HL-60/S4 treated with retinoic acid at 250 ng/mL for 4 days and 3 days (cell line): ENCODE measurements around the gene ULBP2.
"Not testable (repeated sequence)": the region's sequence is repeated elsewhere in the genome, so short reads cannot be mapped to it uniquely, and the experiment has no call there.

ENCODE experiments used
- in situ Hi-C: fragments of 300-500 bp; cut with MboI; formaldehyde crosslinking; loops from 2 replicates; pipeline ENCODE4 v1.7.0; 2022; ENCODE audit warnings: low sequenced_read_pairs

Gene ULBP2

DNA sequence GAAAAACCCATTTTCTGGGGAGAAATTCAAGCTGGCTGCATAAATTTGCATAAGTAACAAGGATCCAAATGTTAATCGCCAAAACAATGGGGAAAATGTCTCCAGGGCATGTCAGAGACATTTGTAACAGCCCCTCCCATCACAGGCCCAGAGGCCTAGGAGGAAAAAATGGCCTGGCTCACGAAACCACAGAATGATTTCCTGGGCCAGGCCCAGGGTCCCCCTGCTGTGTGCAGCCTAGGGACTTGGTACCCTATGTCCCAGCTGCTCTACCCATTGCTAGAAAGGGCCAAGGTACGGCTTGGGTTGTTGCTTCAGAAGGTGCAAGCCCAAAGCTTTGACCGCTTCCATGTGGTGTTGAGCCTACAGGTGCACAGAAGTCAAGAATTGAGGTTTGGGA lies 33.3 kb upstream of the ULBP2 start:
- in situ Hi-C loops, result not testable (repeated sequence)

GRCh38 chr6:149909701-149910470 lies 31.9 kb upstream of the ULBP2 start:
- in situ Hi-C loops, result no loop called here

GRCh38 chr6:149910721-149911151 lies 31.1 kb upstream of the ULBP2 start:
- in situ Hi-C loops, result no loop called here

- in situ Hi-C loops, result not testable (repeated sequence)
Measured at GRCh38 chr6:149912680-149913079, 29.1 kb upstream of the ULBP2 start.

DNA sequence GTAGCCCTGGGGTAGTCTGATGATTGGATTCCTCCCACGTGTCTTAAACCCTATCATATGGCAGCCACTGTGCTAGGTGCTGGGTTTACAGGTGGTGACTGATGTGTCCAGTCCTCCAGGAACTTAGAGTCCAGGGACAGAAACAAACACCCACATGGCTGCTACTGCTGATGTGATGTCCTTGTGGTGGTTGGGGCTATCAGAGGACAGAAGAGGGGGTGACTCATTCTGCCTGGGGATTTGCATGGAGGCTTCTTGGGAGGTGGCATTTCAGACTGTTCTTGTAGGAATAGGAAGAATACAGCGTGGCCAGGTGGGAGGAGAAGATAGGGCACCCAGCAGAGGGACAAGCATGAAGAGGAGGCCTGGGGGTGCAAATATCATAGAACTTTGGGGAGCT lies 28.7 kb upstream of the ULBP2 start:
- in situ Hi-C loops, result no loop called here

DNA sequence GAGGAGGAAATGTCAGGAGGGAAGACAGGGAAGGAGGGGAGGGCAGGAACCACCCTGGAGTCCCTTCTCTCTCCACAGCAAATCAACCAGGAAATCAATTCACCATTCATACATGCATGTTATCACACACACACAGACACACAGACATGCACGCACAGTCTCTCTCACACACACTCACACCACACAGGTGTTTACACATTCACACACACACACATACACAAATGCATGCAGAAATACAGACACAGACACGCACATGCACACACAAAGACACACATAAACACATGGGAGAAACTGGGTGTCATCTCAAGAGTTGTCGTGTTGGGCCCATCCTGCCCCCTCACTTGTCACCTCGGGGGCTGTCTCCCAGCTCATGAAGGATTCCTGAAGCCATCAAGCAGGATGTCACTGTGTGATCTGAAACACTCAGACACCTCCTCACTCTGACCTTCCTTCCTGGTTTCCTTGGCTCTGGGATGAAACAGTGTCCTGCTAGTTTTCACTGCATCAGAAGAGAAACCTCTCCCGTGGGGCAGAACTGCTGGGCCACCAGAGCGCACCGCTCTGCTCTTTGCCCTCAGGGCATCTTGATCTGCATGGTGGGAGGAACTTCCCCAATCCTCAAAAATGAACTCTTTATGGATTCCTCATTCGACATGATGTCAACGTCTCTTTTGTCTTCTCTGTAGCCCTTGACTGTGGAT lies 28.1 kb upstream of the ULBP2 start:
- in situ Hi-C loops, result no loop called here

DNA sequence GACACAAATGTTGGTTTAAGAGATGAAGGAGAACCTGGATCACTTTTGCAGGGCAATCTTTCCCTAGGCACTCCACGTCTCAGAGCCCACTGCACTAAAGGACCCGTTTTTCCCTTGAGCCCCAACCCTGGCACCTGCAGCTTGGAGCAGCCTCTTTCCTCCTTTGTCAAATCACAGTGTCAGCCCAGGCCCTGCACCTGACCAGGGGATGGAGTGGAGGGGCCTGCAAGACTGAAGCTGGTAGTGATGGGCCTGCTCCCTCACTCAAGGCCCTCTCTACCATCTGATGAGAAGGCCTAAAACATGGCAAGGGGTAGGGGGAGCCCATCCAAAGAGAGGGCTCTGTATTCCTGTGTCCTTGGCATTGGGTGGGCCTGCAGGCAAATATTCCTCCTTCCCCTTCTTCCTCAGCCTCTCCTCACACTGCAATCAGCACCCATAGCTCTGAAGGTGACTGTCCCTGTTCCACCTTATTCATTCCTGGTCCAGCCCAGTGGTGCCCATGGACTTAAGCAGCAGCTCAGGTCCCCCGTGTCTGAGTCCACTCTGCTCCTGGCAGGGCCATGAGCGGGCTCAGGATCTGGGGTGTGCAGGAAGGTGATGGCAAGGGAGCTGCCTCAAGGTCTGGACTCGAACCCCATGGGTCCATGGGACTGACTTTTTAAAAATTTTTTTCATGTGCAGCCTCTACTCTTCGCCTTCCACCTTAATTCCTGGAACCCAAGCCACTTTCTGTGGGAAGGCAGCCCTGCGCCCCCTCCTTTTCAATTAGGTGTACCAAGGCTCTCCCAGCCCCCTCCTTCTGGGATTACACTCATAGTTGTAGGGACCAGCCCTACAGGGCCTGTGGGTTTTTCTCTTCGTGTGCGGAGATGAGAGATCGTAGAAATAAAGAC lies 25.6 kb upstream of the ULBP2 start:
- in situ Hi-C loops, result no loop called here

- in situ Hi-C loops, result no loop called here
Measured at GRCh38 chr6:149917679-149918078, 24.1 kb upstream of the ULBP2 start.

DNA sequence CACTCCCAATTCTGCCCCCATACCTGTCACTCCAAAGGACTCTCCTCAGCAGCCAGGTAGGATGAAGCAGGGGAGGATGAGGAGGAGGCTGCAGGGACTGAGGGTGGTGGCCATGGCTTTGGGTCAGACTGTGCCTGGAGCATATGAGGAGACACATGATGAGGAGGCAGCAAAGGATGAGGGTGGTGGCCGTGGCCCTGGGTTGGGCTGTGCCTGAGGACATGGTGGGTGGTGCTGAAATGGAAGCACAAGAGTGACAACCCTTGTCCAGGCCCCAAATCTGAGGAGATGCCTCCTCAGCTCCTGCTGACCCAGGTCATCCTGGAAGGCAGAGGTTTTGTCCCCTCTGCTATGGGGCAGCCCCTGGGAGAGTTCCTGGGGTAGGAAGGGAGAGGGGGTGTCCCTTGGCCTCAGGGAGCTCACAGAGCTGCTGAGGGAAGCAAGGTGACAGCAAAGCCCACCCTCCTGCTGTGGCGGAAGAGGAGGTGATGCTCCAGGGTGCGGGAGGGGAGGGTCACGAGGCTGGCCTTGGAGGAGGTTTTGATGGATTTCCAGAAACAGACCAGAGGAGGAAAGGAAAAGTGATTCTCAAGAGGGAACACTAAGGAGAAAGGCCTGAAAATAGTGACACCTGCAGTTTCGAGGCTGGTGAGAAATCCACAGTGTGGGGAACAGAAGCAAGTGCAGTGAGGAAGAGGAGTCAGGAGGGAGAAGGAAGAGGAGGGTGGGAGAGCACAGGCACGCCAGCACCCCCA lies 23.5 kb upstream of the ULBP2 start:
- in situ Hi-C loops, result no loop called here

- in situ Hi-C loops, result not testable (repeated sequence)
Measured at GRCh38 chr6:149919126-149919833, 22.5 kb upstream of the ULBP2 start.

GRCh38 chr6:149919834-149920225 lies 22.0 kb upstream of the ULBP2 start:
- in situ Hi-C loops, result loop anchor here (10.0 kb wide), 1 partner anchor 195 kb away; no protein-coding TSS in a partner anchor

DNA sequence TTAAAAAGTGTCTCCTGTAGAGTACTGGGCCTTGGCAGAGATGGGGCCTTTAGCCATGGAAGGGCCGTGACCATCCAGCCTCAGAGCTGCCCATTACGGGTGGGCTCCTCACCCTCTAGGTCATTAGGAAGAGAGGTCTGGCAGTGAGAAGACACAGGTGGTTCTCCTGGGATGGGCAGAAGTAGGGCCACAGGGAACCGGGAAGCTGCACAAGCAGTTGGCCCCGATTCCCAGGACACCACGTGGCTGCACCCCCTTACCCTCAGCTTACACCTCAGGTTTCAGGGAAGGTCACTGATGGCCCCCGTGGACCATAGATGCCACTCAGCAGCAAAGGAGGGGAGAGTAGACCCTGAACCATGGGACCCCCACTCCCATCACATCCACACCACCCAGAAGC lies 20.5 kb upstream of the ULBP2 start:
- in situ Hi-C loops, result loop anchor here (10.0 kb wide), 1 partner anchor 197 kb away; no protein-coding TSS in a partner anchor

DNA sequence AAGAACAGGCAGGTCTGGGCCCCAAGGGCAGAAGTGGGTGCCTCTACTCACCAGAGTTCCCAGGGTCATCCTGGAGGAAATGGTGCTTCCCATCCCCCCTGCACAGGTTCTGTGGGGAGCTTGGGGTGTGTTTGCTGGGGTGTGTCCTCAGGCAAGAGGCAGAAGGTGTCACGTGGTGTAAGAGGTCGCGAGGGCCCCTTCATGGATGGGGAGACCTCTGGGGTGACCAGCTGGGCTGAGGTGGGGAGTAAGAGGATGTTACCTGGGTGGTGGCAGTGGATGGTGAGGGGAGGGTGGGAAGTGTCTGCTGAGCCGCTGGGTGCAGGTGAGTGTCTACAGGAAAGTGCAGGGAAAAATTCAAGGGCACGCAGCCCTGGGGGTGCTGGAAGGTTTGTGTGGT lies 19.7 kb upstream of the ULBP2 start:
- in situ Hi-C loops, result loop anchor here (10.0 kb wide), 1 partner anchor 197 kb away; no protein-coding TSS in a partner anchor

- in situ Hi-C loops, result loop anchor here (10.0 kb wide), 1 partner anchor 198 kb away; no protein-coding TSS in a partner anchor
Measured at GRCh38 chr6:149922642-149923326, 19.0 kb upstream of the ULBP2 start, which contains the start of gene RAET1G. RAET1G (minus strand) TSS chr6:149923121; CDS start chr6:149923010, 111 bp downstream.

DNA sequence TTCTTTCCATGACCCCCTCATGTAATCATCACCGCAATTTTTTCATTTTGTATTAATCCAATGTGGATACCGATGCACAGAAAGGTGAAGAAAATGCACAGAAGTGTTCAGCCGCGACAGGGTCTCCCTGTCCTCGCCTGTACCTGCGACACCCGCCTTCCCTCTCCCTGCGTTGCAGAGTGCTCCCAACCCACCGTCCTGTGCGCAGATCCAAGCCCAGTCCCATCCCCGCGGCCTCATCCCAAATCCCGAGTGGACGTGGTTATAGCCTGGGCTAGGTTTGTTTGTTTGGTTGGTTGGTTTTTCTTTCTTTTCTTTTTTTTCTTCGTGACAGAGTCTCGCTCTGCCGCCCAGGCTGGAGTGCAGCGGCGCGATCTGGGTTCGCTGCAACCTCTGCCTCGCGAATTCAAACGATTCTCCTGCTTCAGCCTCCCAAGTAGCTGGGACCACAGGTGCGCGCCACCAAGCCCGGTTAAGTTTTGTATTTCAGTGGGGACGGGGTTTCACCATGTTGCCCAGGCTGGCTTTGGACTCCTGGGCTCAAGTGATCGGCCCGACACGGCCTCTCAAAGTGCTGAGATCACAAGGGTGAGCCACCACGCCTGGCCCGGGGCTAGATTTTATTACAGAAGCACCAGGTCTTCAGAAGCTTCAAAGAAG lies 18.4 kb upstream of the ULBP2 start:
- in situ Hi-C loops, result loop anchor here (10.0 kb wide), 1 partner anchor 199 kb away; no protein-coding TSS in a partner anchor

GRCh38 chr6:149924206-149924932 lies 17.4 kb upstream of the ULBP2 start:
- in situ Hi-C loops, result loop anchor here (10.0 kb wide), 1 partner anchor 200 kb away; no protein-coding TSS in a partner anchor

- in situ Hi-C loops, result loop anchor here (10.0 to 25.0 kb wide), 2 partner anchors 200 to 887 kb away; no protein-coding TSS in a partner anchor
Measured at GRCh38 chr6:149924933-149925252, 16.9 kb upstream of the ULBP2 start.
